Body of pancreas (tissue), 4 donors: ENCODE data around the gene ZNF429. TPM values are rescaled to one million over a fixed set of nuclear protein-coding genes. Genes with fewer than 3 reads are reported as not detected.
A peak's percentile ranks its signal among the peaks of the same experiment; 100 is the strongest.

ENCODE experiments used
- ATAC-seq: fragments of 150-250 bp; one replicate; pipeline ENCODE4 v1.9.1; 2016
- DNase-seq, 4 donors: peaks; one replicate each; pipeline ENCODE4 v3.0.0-alpha.2; 2019
- H3K27ac ChIP-seq, 4 donors: fragments of 200-600 bp; sonication (generic); 1 replicate in 3 of 4; 2 replicates in 1 of 4; pipeline versions ENCODE4 v1.5.1 to v1.6.1; 2016 to 2019; ENCODE audit warnings: mild to moderate bottlenecking in 1 of 4, mixed read lengths in 1 of 4, moderate library complexity in 1 of 4
- H3K27me3 ChIP-seq, 2 donors: fragments of 200-600 bp; sonication (generic); one replicate each; pipeline ENCODE4 v1.6.0; 2016; ENCODE audit warnings: mild to moderate bottlenecking in 1 of 2
- H3K36me3 ChIP-seq, 2 donors: fragments of 200-600 bp; sonication (generic); replicated peaks in 1 of 2; 2 replicates each; pipeline ENCODE4 v1.5.1; 2016; ENCODE audit warnings: low read depth in 2 of 2; ENCODE audit not compliant: insufficient read depth in 1 of 2
- H3K4me1 ChIP-seq: fragments of 200-600 bp; sonication (generic); one replicate; pipeline ENCODE4 v1.6.0; 2016
- H3K4me3 ChIP-seq, 2 donors: fragments of 200-600 bp; sonication (generic); 1 replicate in 1 of 2; 2 replicates in 1 of 2; pipeline ENCODE4 v1.5.1; 2016 to 2019
- H3K9me3 ChIP-seq, 3 donors: fragments of 200-600 bp; sonication (generic); 1 replicate in 2 of 3; 2 replicates in 1 of 3; pipeline ENCODE4 v1.5.1; 2016
- CTCF ChIP-seq, 7 experiments: fragments of 450-650 bp in 4 of 7; fragments of 200-600 bp in 3 of 7; sonication (generic) in 3 of 7; IDR thresholded peaks; one replicate each; pipeline ENCODE4 v1.5.1; 2016 to 2019; ENCODE audit warnings: antibody characterized with exemption in 7 of 7
- POLR2A ChIP-seq, 3 donors: fragments of 450-650 bp; IDR thresholded peaks; one replicate each; pipeline ENCODE4 v1.6.1; 2016; ENCODE audit warnings: antibody characterized with exemption in 3 of 3, mild to moderate bottlenecking in 2 of 3
- WGBS, 2 donors: methylation state at CpG; one replicate each; pipeline ENCODE4 v1.1.5; 2017; 5-methylcytosine and 5-hydroxymethylcytosine counted together
- intact Hi-C: fragments of 100-400 bp; cut with DNase I; formaldehyde crosslinking; loops from one replicate; pipeline ENCODE4 v1.15.1; 2023
- total RNA-seq, 2 donors: library from RNA; depleted of rRNA; stranded (reverse); fragments of >200 nt; gene quantifications; one replicate each; pipeline ENCODE4 v1.1.0, GENCODE V29; 2016

ZNF429 gene
- total RNA-seq, 2 donors from 2014 or later, result 21.5 to 55.7 TPM

DNA sequence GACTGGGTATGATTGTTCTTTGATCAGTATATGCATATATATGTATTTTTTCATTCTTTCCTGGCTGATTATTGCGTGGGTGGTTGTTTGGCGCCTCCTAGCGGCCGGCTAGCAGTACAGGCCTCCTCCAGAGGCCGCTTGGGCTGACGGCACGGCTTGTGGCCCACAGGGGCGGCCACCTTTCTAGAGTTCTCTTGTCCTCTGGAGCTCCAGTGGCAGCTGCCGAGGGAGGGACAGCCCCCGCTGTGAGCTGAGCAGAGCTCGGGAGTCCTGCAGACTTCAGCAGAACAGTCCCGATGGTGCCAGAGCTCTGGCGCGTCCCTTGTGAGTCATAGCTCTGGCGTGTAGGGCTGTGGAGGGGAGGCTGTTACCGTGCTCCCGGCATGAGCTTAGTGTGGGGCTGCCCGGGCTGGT is 22.5 kb upstream of the ZNF429 start:
- 43% methylated on average over 9 to 15 of the region's 18 CpGs for WGBS, 2 donors
- no peak overlapping the region for H3K4me3 ChIP-seq
- peaks cover 8% of the 10 kb centered on the region for H3K4me1 ChIP-seq
- ATAC-seq (peak; percentile 88), DNase-seq (peak; percentile 51 to 78 (median 71))
- H3K27ac ChIP-seq, result no peak overlapping the region
- no peaks in the 10 kb centered on the region for H3K9me3 ChIP-seq
- no peaks in the 10 kb centered on the region for H3K36me3 ChIP-seq
- TF ChIP-seq POLR2A (IDR thresholded peaks at IDR 0.05) (no peak), CTCF (IDR thresholded peaks at IDR 0.05) (peak; percentile 79 to 95 (median 85))
- intact Hi-C loops, result loop anchor here (5.0 kb wide), 1 partner anchor 281 kb away; no protein-coding TSS in a partner anchor
- no peaks in the 10 kb centered on the region for H3K27me3 ChIP-seq

- H3K36me3 ChIP-seq, result no peaks in the 10 kb centered on the region
- ATAC-seq (peak; percentile 73), DNase-seq (peak; percentile 28 to 73 (median 64))
- peaks cover 8% of the 10 kb centered on the region for H3K4me1 ChIP-seq
- no peaks in the 10 kb centered on the region for H3K27me3 ChIP-seq
- H3K27ac ChIP-seq, result no peak overlapping the region
- H3K9me3 ChIP-seq, result no peaks in the 10 kb centered on the region
- no peak for TF ChIP-seq POLR2A (IDR thresholded peaks at IDR 0.05)
- TF ChIP-seq CTCF (IDR thresholded peaks at IDR 0.05), result peak; percentile 33 to 88 (median 62)
- no peak overlapping the region for H3K4me3 ChIP-seq
- intact Hi-C loops, result loop anchor here (5.0 kb wide), 1 partner anchor 281 kb away; no protein-coding TSS in a partner anchor
- WGBS, 2 donors, result 58 to 73% methylated on average over 25 to 26 of the region's 43 CpGs
Observed at GRCh38 chr19:21483589-21484170, 21.7 kb upstream of the ZNF429 start.

- ATAC-seq, result no peak
- no peak for TF ChIP-seq CTCF (IDR thresholded peaks at IDR 0.05)
- no peak for TF ChIP-seq POLR2A (IDR thresholded peaks at IDR 0.05)
- 85 to 87% methylated on average over 5 of the region's 5 CpGs for WGBS, 2 donors
- Histone ChIP-seq H3K9me3 (no peaks in the 10 kb centered on the region), H3K36me3 (no peaks in the 10 kb centered on the region), H3K27me3 (no peaks in the 10 kb centered on the region), H3K27ac (no peak overlapping the region), H3K4me3 (no peak overlapping the region), H3K4me1 (peaks cover 8% of the 10 kb centered on the region)
- DNase-seq, result no peak
- intact Hi-C loops, result loop anchor here (5.0 kb wide), 1 partner anchor 282 kb away; no protein-coding TSS in a partner anchor
Observed at GRCh38 chr19:21484631-21485030, 20.8 kb upstream of the ZNF429 start.

DNA sequence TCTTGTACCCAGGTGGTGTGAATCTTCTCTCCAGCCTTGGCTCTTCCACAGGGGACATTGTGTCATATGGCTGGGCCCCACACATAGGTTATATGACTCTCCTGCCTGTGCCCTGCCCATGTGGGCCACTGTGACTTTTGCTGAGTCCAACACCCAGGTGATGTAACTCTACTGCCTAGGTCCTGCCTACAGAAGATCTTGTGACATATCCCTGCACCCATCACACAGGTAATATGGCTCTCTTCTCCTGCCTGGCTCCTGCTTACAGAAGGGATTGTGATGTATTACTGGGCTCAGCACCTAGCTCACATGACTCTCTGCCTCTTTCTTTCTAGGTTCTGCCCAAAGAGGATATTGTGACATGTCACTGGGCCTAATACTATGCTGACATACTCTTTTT is 19.5 kb upstream of the ZNF429 start:
- DNase-seq, result no peak
- ATAC-seq, result no peak
- no peaks in the 10 kb centered on the region for H3K27me3 ChIP-seq
- TF ChIP-seq CTCF (IDR thresholded peaks at IDR 0.05) (no peak), POLR2A (IDR thresholded peaks at IDR 0.05) (no peak)
- H3K27ac ChIP-seq, result no peak overlapping the region
- H3K4me3 ChIP-seq, result no peak overlapping the region
- peaks cover 8% of the 10 kb centered on the region for H3K4me1 ChIP-seq
- intact Hi-C loops, result no loop called here
- H3K36me3 ChIP-seq, result no peaks in the 10 kb centered on the region
- H3K9me3 ChIP-seq, result no peaks in the 10 kb centered on the region

GRCh38 chr19:21487969-21488368 is 17.4 kb upstream of the ZNF429 start:
- H3K27ac ChIP-seq, result no peak overlapping the region
- no peaks in the 10 kb centered on the region for H3K27me3 ChIP-seq
- no peak for ATAC-seq
- WGBS, 2 donors, result 86 to 89% methylated on average over 1 of the region's 1 CpG
- intact Hi-C loops, result no loop called here
- no peaks in the 10 kb centered on the region for H3K9me3 ChIP-seq
- H3K36me3 ChIP-seq, result no peaks in the 10 kb centered on the region
- peaks cover 1% of the 10 kb centered on the region for H3K4me1 ChIP-seq
- TF ChIP-seq POLR2A (IDR thresholded peaks at IDR 0.05) (no peak), CTCF (IDR thresholded peaks at IDR 0.05) (no peak)
- no peak for DNase-seq
- H3K4me3 ChIP-seq, result no peak overlapping the region
